Astrocyte (in vitro differentiated cells and primary cell): ENCODE measurements around the gene BAZ1B.

Experiments used
- CTCF ChIP-seq: IDR thresholded peaks from 2 replicates; pipeline ENCODE4 v1.5.1; 2011; ENCODE audit warnings: low read depth, mild to moderate bottlenecking, inconsistent platforms, low read length, moderate library complexity; ENCODE audit not compliant: insufficient read depth
- EZH2 ChIP-seq: IDR thresholded peaks from 2 replicates; pipeline ENCODE4 v1.6.1; 2012; ENCODE audit warnings: mild to moderate bottlenecking, low read length, inconsistent platforms; ENCODE audit not compliant: insufficient read depth

GRCh38 chr7:73483171-73483570, 38.9 kb downstream of the BAZ1B start:
- TF ChIP-seq CTCF (no peak), EZH2 (no peak)
